ENCODE data around the gene KIF13A.

Gene KIF13A

GRCh38 chr6:17871189-17871519 is 116.3 kb downstream of the KIF13A start:
- no peak for DNase-seq
- ATAC-seq (replicated peaks): no peak
- H3K4me1 Mint-ChIP-seq (ENCODE audit: low read depth in 2 of 2): no peaks in the 10 kb centered on the region
- no peak overlapping the region for H3K4me3 Mint-ChIP-seq
- H3K27ac Mint-ChIP-seq: no peak overlapping the region
- H3K36me3 Mint-ChIP-seq (ENCODE audit: insufficient read depth): no peaks in the 10 kb centered on the region
- H3K9me3 Mint-ChIP-seq: no peaks in the 10 kb centered on the region
- peaks cover 7 to 32% of the 10 kb centered on the region in 2 donors for H3K27me3 Mint-ChIP-seq

GRCh38 chr6:17870300-17871188 is 116.9 kb downstream of the KIF13A start:
- Mint-ChIP-seq H3K27ac (no peak overlapping the region), H3K36me3 (ENCODE audit: insufficient read depth) (no peaks in the 10 kb centered on the region)

GRCh38 chr6:17869753-17870050 is 117.7 kb downstream of the KIF13A start:
- Mint-ChIP-seq H3K27ac (no peak overlapping the region), H3K4me1 (ENCODE audit: low read depth in 2 of 2) (no peaks in the 10 kb centered on the region), H3K4me3 (no peak overlapping the region), H3K27me3 (peaks cover 7 to 29% of the 10 kb centered on the region in 2 donors), H3K9me3 (no peaks in the 10 kb centered on the region), H3K36me3 (ENCODE audit: insufficient read depth) (no peaks in the 10 kb centered on the region)
- no peak for DNase-seq
- ATAC-seq (replicated peaks): no peak

More at GRCh38 chr6:17870300-17871188, 116.9 kb downstream of the KIF13A start:
- Mint-ChIP-seq H3K4me3 (no peak overlapping the region), H3K9me3 (no peaks in the 10 kb centered on the region), H3K4me1 (ENCODE audit: low read depth in 2 of 2) (no peaks in the 10 kb centered on the region), H3K27me3 (peaks cover 7 to 29% of the 10 kb centered on the region in 2 donors)
- no peak for DNase-seq
- no peak for ATAC-seq (replicated peaks)

- H3K4me1 Mint-ChIP-seq (ENCODE audit: low read depth in 2 of 2): no peaks in the 10 kb centered on the region
- no peaks in the 10 kb centered on the region for H3K36me3 Mint-ChIP-seq (ENCODE audit: insufficient read depth)
- H3K4me3 Mint-ChIP-seq: no peak overlapping the region
- H3K9me3 Mint-ChIP-seq: no peaks in the 10 kb centered on the region
- ATAC-seq (replicated peaks): no peak
- H3K27me3 Mint-ChIP-seq: peaks cover 8 to 29% of the 10 kb centered on the region in 2 donors
- no peak for DNase-seq
- H3K27ac Mint-ChIP-seq: no peak overlapping the region
Observed at GRCh38 chr6:17869010-17869752, 118.3 kb downstream of the KIF13A start.

GRCh38 chr6:17867880-17868279 is 119.6 kb downstream of the KIF13A start:
- ATAC-seq (replicated peaks) (no peak), DNase-seq (no peak)
- Mint-ChIP-seq H3K9me3 (no peaks in the 10 kb centered on the region), H3K27ac (no peak overlapping the region), H3K4me1 (ENCODE audit: low read depth in 2 of 2) (no peaks in the 10 kb centered on the region), H3K36me3 (ENCODE audit: insufficient read depth) (no peaks in the 10 kb centered on the region), H3K27me3 (peaks cover 13 to 30% of the 10 kb centered on the region in 2 donors), H3K4me3 (no peak overlapping the region)

- Mint-ChIP-seq H3K4me1 (ENCODE audit: low read depth in 2 of 2) (no peaks in the 10 kb centered on the region), H3K36me3 (ENCODE audit: insufficient read depth) (no peaks in the 10 kb centered on the region), H3K9me3 (no peaks in the 10 kb centered on the region), H3K27me3 (peaks cover 13 to 30% of the 10 kb centered on the region in 2 donors), H3K4me3 (no peak overlapping the region), H3K27ac (no peak overlapping the region)
- DNase-seq (no peak), ATAC-seq (replicated peaks) (no peak)
Observed at GRCh38 chr6:17866876-17867444, 120.5 kb downstream of the KIF13A start.

- H3K4me3 Mint-ChIP-seq: no peak overlapping the region
Observed at GRCh38 chr6:17865798-17866725, 121.4 kb downstream of the KIF13A start.

GRCh38 chr6:17865243-17865642 is 122.2 kb downstream of the KIF13A start:
- DNase-seq: no peak
- Mint-ChIP-seq H3K9me3 (no peaks in the 10 kb centered on the region), H3K27me3 (peaks cover 13 to 18% of the 10 kb centered on the region in 2 donors), H3K27ac (no peak overlapping the region), H3K4me1 (ENCODE audit: low read depth in 2 of 2) (no peaks in the 10 kb centered on the region), H3K36me3 (ENCODE audit: insufficient read depth) (no peaks in the 10 kb centered on the region), H3K4me3 (no peak overlapping the region)
- no peak for ATAC-seq (replicated peaks)

More at GRCh38 chr6:17865798-17866725, 121.4 kb downstream of the KIF13A start:
- Mint-ChIP-seq H3K27me3 (peaks cover 13 to 23% of the 10 kb centered on the region in 2 donors), H3K27ac (no peak overlapping the region), H3K9me3 (no peaks in the 10 kb centered on the region), H3K36me3 (ENCODE audit: insufficient read depth) (no peaks in the 10 kb centered on the region), H3K4me1 (ENCODE audit: low read depth in 2 of 2) (no peaks in the 10 kb centered on the region)
- DNase-seq: no peak
- no peak for ATAC-seq (replicated peaks)

- Mint-ChIP-seq H3K4me3 (no peak overlapping the region), H3K9me3 (no peaks in the 10 kb centered on the region), H3K27ac (no peak overlapping the region), H3K36me3 (ENCODE audit: insufficient read depth) (no peaks in the 10 kb centered on the region), H3K27me3 (peaks cover 7 to 9% of the 10 kb centered on the region in 2 donors), H3K4me1 (ENCODE audit: low read depth in 2 of 2) (no peaks in the 10 kb centered on the region)
- DNase-seq (no peak), ATAC-seq (replicated peaks) (no peak)
Observed at GRCh38 chr6:17863901-17864754, 123.3 kb downstream of the KIF13A start.

GRCh38 chr6:17861361-17861760 is 126.1 kb downstream of the KIF13A start:
- no peaks in the 10 kb centered on the region for H3K9me3 Mint-ChIP-seq
- no peak for ATAC-seq (replicated peaks)
- H3K4me1 Mint-ChIP-seq (ENCODE audit: low read depth in 2 of 2): no peaks in the 10 kb centered on the region
- no peak overlapping the region for H3K27ac Mint-ChIP-seq
- H3K27me3 Mint-ChIP-seq: peaks cover 11 to 20% of the 10 kb centered on the region in 2 donors
- no peak for DNase-seq
- no peak overlapping the region for H3K4me3 Mint-ChIP-seq
- H3K36me3 Mint-ChIP-seq (ENCODE audit: insufficient read depth): no peaks in the 10 kb centered on the region

- no peaks in the 10 kb centered on the region for H3K36me3 Mint-ChIP-seq (ENCODE audit: insufficient read depth)
- ATAC-seq (replicated peaks): no peak
Observed at GRCh38 chr6:17859846-17860245, 127.6 kb downstream of the KIF13A start.

GRCh38 chr6:17858584-17858983 is 128.9 kb downstream of the KIF13A start:
- Mint-ChIP-seq H3K27me3 (peaks cover 11 to 17% of the 10 kb centered on the region in 2 donors), H3K4me3 (no peak overlapping the region), H3K9me3 (no peaks in the 10 kb centered on the region), H3K4me1 (ENCODE audit: low read depth in 2 of 2) (no peaks in the 10 kb centered on the region), H3K27ac (no peak overlapping the region), H3K36me3 (ENCODE audit: insufficient read depth) (no peaks in the 10 kb centered on the region)
- ATAC-seq (replicated peaks) (no peak), DNase-seq (no peak)

More at GRCh38 chr6:17859846-17860245, 127.6 kb downstream of the KIF13A start:
- H3K27me3 Mint-ChIP-seq: peaks cover 17 to 23% of the 10 kb centered on the region in 2 donors
- H3K27ac Mint-ChIP-seq: no peak overlapping the region
- DNase-seq: no peak
- H3K4me1 Mint-ChIP-seq (ENCODE audit: low read depth in 2 of 2): no peaks in the 10 kb centered on the region
- no peak overlapping the region for H3K4me3 Mint-ChIP-seq
- no peaks in the 10 kb centered on the region for H3K9me3 Mint-ChIP-seq

All from effector memory CD8-positive, alpha-beta T cell (primary cell).